Subcutaneous adipose tissue (tissue), 4 donors: ENCODE results near the gene CYB5R4. TPM values are rescaled to one million over a fixed set of nuclear protein-coding genes. Genes with fewer than 3 reads are reported as not detected.

Experiments
- CTCF ChIP-seq: fragments of 450-650 bp; IDR thresholded peaks from one replicate; pipeline ENCODE4 v1.5.1; 2016; ENCODE audit warnings: low read depth, mild to moderate bottlenecking, control low read depth, antibody characterized with exemption, moderate library complexity
- total RNA-seq, 4 donors: library from RNA; depleted of rRNA; stranded (reverse); fragments of >200 nt; gene quantifications; one replicate each; pipeline ENCODE4 v1.1.0, GENCODE V29; 2016

CYB5R4 gene
- total RNA-seq, 4 donors from 2014 or later, result 4.3 to 21.6 (median 10.1) TPM

DNA sequence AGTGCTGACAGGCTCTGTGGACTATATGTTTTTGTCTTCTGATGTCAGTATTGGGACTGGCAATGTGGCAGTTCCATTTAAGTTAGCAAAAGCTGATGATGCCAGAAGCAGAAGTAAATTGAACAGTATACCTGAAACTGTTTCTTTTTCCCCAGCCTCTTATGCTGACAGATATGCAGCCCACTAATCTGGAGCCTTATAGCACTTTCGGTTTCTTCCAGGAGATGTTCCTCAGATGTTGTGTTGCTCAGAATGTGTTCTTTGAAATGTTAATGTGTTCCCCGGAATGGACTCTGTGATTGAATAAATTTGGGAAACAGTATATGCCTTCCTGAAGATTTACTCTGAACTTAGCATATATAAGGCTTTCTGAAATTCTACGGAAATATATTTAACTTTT, 93.3 kb downstream of the CYB5R4 start:
- no peak for TF ChIP-seq CTCF

GRCh38 chr6:83954371-83954770, 94.9 kb downstream of the CYB5R4 start:
- TF ChIP-seq CTCF, result no peak

DNA sequence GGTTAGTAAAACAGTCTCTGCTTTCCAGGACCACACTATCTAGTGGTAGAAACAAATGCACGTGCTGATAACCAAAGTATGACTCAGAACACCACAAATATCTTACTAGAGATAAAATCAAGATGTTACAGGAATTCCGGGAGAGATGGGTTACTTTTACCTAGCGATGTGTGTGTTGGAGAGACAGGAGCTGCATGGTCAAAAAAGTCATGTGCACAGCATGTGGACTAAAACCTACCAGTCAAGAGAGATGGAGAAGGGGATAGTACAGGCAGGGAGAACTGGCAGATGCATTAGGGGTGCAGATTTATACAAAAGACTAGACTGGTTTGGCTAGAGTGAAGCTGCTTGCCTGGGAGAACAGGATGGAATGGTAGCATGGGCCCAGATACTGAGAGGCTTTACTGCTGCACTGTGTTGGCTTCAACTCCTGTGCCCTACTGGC, 98.8 kb downstream of the CYB5R4 start:
- TF ChIP-seq CTCF, result no peak

DNA sequence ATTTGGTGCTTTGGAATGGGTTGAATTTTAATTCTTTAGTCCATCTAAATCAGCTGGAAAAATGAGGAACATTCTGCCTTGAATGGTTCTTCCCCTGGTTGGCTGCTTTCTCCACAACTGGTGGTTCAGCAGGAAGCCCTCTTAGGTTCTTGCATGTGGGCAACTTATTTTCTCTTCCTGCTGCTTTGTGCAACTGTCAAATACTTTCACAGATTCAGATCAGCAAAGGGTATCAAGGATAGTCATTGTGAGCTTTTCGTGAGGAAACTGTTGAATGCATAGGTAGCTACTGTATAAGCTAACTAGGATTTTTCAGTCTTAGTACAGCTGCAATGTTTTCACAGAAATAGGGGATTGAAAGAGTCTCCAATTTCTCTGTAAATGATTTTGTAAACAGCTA, 101.2 kb downstream of the CYB5R4 start:
- TF ChIP-seq CTCF, result no peak

DNA sequence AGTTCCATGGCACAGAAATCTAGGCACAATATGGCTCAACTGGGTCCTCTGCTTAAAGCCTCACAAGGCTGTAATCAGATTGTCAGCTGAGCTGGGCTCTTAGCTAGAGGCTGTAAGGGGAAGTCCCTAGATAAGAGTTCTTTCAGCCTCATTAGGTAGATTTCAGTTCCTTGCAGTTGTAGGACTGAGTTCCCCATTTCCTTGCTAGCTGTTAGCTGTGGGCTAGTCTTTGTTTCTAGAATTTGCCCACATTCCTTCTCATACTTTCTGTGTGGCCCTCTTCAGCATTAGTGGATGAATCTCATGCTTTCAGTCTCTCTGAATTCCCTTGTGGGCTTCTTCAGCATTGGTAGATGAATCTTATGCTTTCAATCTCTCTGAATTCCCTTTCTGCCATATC, 103.1 kb downstream of the CYB5R4 start:
- TF ChIP-seq CTCF, result no peak

GRCh38 chr6:83966539-83966938, 107.0 kb downstream of the CYB5R4 start:
- no peak for TF ChIP-seq CTCF

GRCh38 chr6:83970582-83970981, 111.1 kb downstream of the CYB5R4 start:
- no peak for TF ChIP-seq CTCF
